ENCODE results near the gene CHST14. TPM values are rescaled to one million over a fixed set of nuclear protein-coding genes. Genes with fewer than 3 reads are reported as not detected.

CHST14 gene
- total and polyA plus RNA-seq, 2 of the 8 experiments (the other 6 are each of a cell fraction or from before 2014, with no cell fraction given) = 13.4 to 20.3 TPM

DNA sequence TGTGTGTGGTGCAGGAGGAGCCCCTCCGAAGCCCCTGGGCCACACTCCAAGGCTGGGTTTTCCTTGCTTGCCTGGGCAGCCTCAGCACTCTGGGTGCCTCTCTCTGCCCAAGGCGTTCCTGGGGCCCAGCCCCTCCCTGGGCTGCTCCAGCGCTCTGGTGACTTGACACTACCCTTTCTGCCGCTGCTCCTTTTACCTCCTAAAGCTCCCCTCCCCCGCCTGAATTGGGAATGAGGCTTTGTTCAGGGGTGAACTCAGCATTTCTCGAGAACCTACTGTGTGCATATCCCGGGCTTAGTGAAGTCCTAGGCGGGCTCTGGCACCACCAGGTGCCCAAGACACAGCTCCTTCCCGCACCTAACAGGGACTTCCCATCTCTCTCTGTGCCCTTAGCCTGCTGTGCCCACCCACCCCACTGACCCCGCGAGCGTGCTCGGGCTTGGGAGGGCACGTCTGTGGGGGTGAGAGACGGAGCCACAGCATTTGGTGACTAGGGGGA, 31.3 kb upstream of the CHST14 start (continued):
- TF ChIP-seq EZH2 (IDR thresholded peaks at IDR 0.05; ENCODE audit: low read depth, low read length, severe bottlenecking) (no peak), KDM4A (IDR thresholded peaks at IDR 0.05; ENCODE audit: low read depth, low read length, severe bottlenecking) (peak; percentile 33), ZNF274 (IDR thresholded peaks at IDR 0.05; ENCODE audit: borderline replicate concordance, extremely low read depth, low read length) (no peak), FOSL1 (IDR thresholded peaks at IDR 0.05; ENCODE audit: insufficient read depth, low read depth, low read length) (no peak), POLR2A (IDR thresholded peaks at IDR 0.05; ENCODE audit: control extremely low read depth in 1 of 2, low read depth in 2 of 2, low read length in 2 of 2) (peak in 1 of 2 experiments; percentile 62; a peak in 2 of 3 replicates), SIX5 (IDR thresholded peaks at IDR 0.05; ENCODE audit: low read depth, low read length) (no peak), SP4 (IDR thresholded peaks at IDR 0.05; ENCODE audit: low read length) (no peak), RFX5 (IDR thresholded peaks at IDR 0.05; ENCODE audit: borderline replicate concordance, low read depth, low read length) (no peak), CTBP2 (IDR thresholded peaks at IDR 0.05; ENCODE audit: borderline replicate concordance, insufficient read depth, insufficient read length, low read length) (no peak), JUND (IDR thresholded peaks at IDR 0.05; ENCODE audit: low read length) (no peak), CEBPB (IDR thresholded peaks at IDR 0.05; ENCODE audit: low read depth, low read length) (no peak), YY1 (IDR thresholded peaks at IDR 0.05; ENCODE audit: low read depth, low read length) (0 out of 2 replicates have a peak, but pooled peaks have one; percentile 16), TBP (IDR thresholded peaks at IDR 0.05; ENCODE audit: low read depth, low read length) (peak; percentile 23; the same call in 1 of the 2 replicates), ASH2L (IDR thresholded peaks at IDR 0.05; ENCODE audit: low read length) (peak; percentile 38), RBBP5 (IDR thresholded peaks at IDR 0.05; ENCODE audit: borderline replicate concordance, low read depth, low read length) (no peak; the same call in 1 of the 2 replicates), SP2 (IDR thresholded peaks at IDR 0.05; ENCODE audit: low read length) (no peak), HDAC6 (IDR thresholded peaks at IDR 0.05; ENCODE audit: low read depth, low read length) (no peak), KDM1A (IDR thresholded peaks at IDR 0.05; ENCODE audit: borderline replicate concordance, low read length) (no peak), SUZ12 (IDR thresholded peaks at IDR 0.05; ENCODE audit: low read length) (no peak), BACH1 (IDR thresholded peaks at IDR 0.05; ENCODE audit: low read length) (peak; percentile 76), SAP30 (IDR thresholded peaks at IDR 0.05; ENCODE audit: insufficient read depth, insufficient replicate concordance, low read length) (no peak), CHD2 (IDR thresholded peaks at IDR 0.05; ENCODE audit: low read length) (no peak), GTF2F1 (IDR thresholded peaks at IDR 0.05; ENCODE audit: borderline replicate concordance, low read depth, low read length) (no peak; the same call in 1 of the 2 replicates), GABPA (IDR thresholded peaks at IDR 0.05; ENCODE audit: borderline replicate concordance, insufficient read depth, low read length) (0 out of 2 replicates have a peak, but pooled peaks have one; percentile 26)
